Measurements from ENCODE around the gene SKAP1. TPM values are rescaled to one million over a fixed set of nuclear protein-coding genes. Genes with fewer than 3 reads are reported as not detected.

The SKAP1 gene
- total RNA-seq, 5 donors from 2014 or later (not counting 1 experiment from before 2014, with no cell fraction given): 71.5 to 142 (median 80.4) TPM

- Histone ChIP-seq H3K9me3 (no peaks in the 10 kb centered on the region), H3K27me3 (replicated peaks in 1 of 2; ENCODE audit: control insufficient read depth in 2 of 2, extremely low read depth in 1 of 2, insufficient read depth in 2 of 2, low read length in 1 of 2) (no peaks in the 10 kb centered on the region), H3K27ac (ENCODE audit: low read length) (peak overlapping the region; percentile 35), H3K4me1 (ENCODE audit: control insufficient read depth in 1 of 2, extremely low read depth in 1 of 2, insufficient read depth in 2 of 2, low read length in 2 of 2) (peaks cover 0 to 21% of the 10 kb centered on the region in 2 experiments), H3K36me3 (ENCODE audit: control insufficient read depth in 2 of 2, extremely low read depth in 1 of 2, insufficient read depth in 1 of 2, low read length in 1 of 2) (peaks cover 0 to 3% of the 10 kb centered on the region in 2 donors), H3K4me3 (ENCODE audit: control insufficient read depth in 1 of 2, extremely low read depth in 1 of 2, low read length in 1 of 2) (no peak overlapping the region)
- DNase-seq (no peak), ATAC-seq (replicated peaks in 1 of 4) (no peak)
- peaks cover 0 to 8% (median 0%) of the 10 kb centered on the region in 3 donors for H3K4me1 Mint-ChIP-seq
- no peaks in the 10 kb centered on the region for H3K27me3 Mint-ChIP-seq
- CTCF ChIA-PET: interaction anchor here (0.6 to 2.7 kb wide), 4 partner anchors 10 to 136 kb away, joined by 3 to 10 read pairs (median 3); no protein-coding TSS in a partner anchor
- no peaks in the 10 kb centered on the region for H3K36me3 Mint-ChIP-seq
- H3K9me3 Mint-ChIP-seq: no peaks in the 10 kb centered on the region
- H3K27ac Mint-ChIP-seq: no peak overlapping the region
- WGBS (ENCODE audit: insufficient coverage): 67% methylated on average over 3 of the region's 8 CpGs
- POLR2A ChIA-PET: interaction anchor here in 1 of 2 donors (0.7 kb wide), 1 partner anchor 29 kb away, joined by 3 read pairs; no protein-coding TSS in a partner anchor
- no peak overlapping the region for H3K4me3 Mint-ChIP-seq
Measured at GRCh38 chr17:48471817-48472410, 41.9 kb upstream of the SKAP1 start.

GRCh38 chr17:48470388-48471034 lies 40.5 kb upstream of the SKAP1 start:
- Histone ChIP-seq H3K27me3 (replicated peaks in 1 of 2; ENCODE audit: control insufficient read depth in 2 of 2, extremely low read depth in 1 of 2, insufficient read depth in 2 of 2, low read length in 1 of 2) (no peaks in the 10 kb centered on the region), H3K9me3 (no peaks in the 10 kb centered on the region), H3K36me3 (ENCODE audit: control insufficient read depth in 2 of 2, extremely low read depth in 1 of 2, insufficient read depth in 1 of 2, low read length in 1 of 2) (peaks cover 0 to 3% of the 10 kb centered on the region in 2 donors), H3K27ac (ENCODE audit: low read length) (no peak overlapping the region), H3K4me1 (ENCODE audit: control insufficient read depth in 1 of 2, extremely low read depth in 1 of 2, insufficient read depth in 2 of 2, low read length in 2 of 2) (peaks cover 0 to 21% of the 10 kb centered on the region in 2 experiments), H3K4me3 (ENCODE audit: control insufficient read depth in 1 of 2, extremely low read depth in 1 of 2, low read length in 1 of 2) (no peak overlapping the region)
- Mint-ChIP-seq H3K4me1 (peaks cover 0 to 8% (median 0%) of the 10 kb centered on the region in 3 donors), H3K27ac (no peak overlapping the region), H3K9me3 (no peaks in the 10 kb centered on the region), H3K4me3 (no peak overlapping the region), H3K36me3 (no peaks in the 10 kb centered on the region), H3K27me3 (no peaks in the 10 kb centered on the region)
- no peak for ATAC-seq (replicated peaks in 1 of 4)
- 71% methylated on average over 4 of the region's 6 CpGs for WGBS (ENCODE audit: insufficient coverage)
- ChIA-PET POLR2A (no interaction called here), CTCF (interaction anchor here in 1 of 2 donors (0.7 to 2.7 kb wide), 2 partner anchors 124 to 135 kb away, joined by 4 to 10 read pairs; no protein-coding TSS in a partner anchor)
- no peak for DNase-seq

GRCh38 chr17:48469227-48469626 lies 39.2 kb upstream of the SKAP1 start:
- WGBS (ENCODE audit: insufficient coverage): 80% methylated on average over 1 of the region's 3 CpGs

GRCh38 chr17:48468299-48468698 lies 38.3 kb upstream of the SKAP1 start:
- no peaks in the 10 kb centered on the region for H3K36me3 Mint-ChIP-seq
- CTCF ChIA-PET: interaction anchor here in 1 of 2 donors (1.6 kb wide), 1 partner anchor 8 kb away, joined by 6 read pairs; no protein-coding TSS in a partner anchor
- POLR2A ChIA-PET: no interaction called here

More at GRCh38 chr17:48469227-48469626, 39.2 kb upstream of the SKAP1 start:
- Histone ChIP-seq H3K4me1 (ENCODE audit: control insufficient read depth in 1 of 2, extremely low read depth in 1 of 2, insufficient read depth in 2 of 2, low read length in 2 of 2) (peaks cover 0 to 21% of the 10 kb centered on the region in 2 experiments), H3K4me3 (ENCODE audit: control insufficient read depth in 1 of 2, extremely low read depth in 1 of 2, low read length in 1 of 2) (no peak overlapping the region), H3K9me3 (no peaks in the 10 kb centered on the region), H3K36me3 (ENCODE audit: control insufficient read depth in 2 of 2, extremely low read depth in 1 of 2, insufficient read depth in 1 of 2, low read length in 1 of 2) (peaks cover 0 to 3% of the 10 kb centered on the region in 2 donors), H3K27ac (ENCODE audit: low read length) (no peak overlapping the region), H3K27me3 (replicated peaks in 1 of 2; ENCODE audit: control insufficient read depth in 2 of 2, extremely low read depth in 1 of 2, insufficient read depth in 2 of 2, low read length in 1 of 2) (no peaks in the 10 kb centered on the region)
- DNase-seq: no peak
- H3K36me3 Mint-ChIP-seq: no peaks in the 10 kb centered on the region
- H3K27ac Mint-ChIP-seq: no peak overlapping the region
- H3K9me3 Mint-ChIP-seq: no peaks in the 10 kb centered on the region
- ChIA-PET POLR2A (no interaction called here), CTCF (no interaction called here)
- H3K4me3 Mint-ChIP-seq: no peak overlapping the region
- H3K27me3 Mint-ChIP-seq: no peaks in the 10 kb centered on the region
- H3K4me1 Mint-ChIP-seq: peaks cover 0 to 8% (median 0%) of the 10 kb centered on the region in 3 donors
- no peak for ATAC-seq (replicated peaks in 1 of 4)

GRCh38 chr17:48465884-48466283 lies 35.9 kb upstream of the SKAP1 start:
- Mint-ChIP-seq H3K27me3 (peaks cover 0 to 2% of the 10 kb centered on the region in 2 donors), H3K4me1 (peaks cover 0 to 8% (median 0%) of the 10 kb centered on the region in 3 donors), H3K9me3 (no peaks in the 10 kb centered on the region), H3K27ac (no peak overlapping the region), H3K36me3 (no peaks in the 10 kb centered on the region), H3K4me3 (no peak overlapping the region)
- Histone ChIP-seq H3K27me3 (replicated peaks in 1 of 2; ENCODE audit: control insufficient read depth in 2 of 2, extremely low read depth in 1 of 2, insufficient read depth in 2 of 2, low read length in 1 of 2) (no peaks in the 10 kb centered on the region), H3K4me3 (ENCODE audit: control insufficient read depth in 1 of 2, extremely low read depth in 1 of 2, low read length in 1 of 2) (no peak overlapping the region), H3K36me3 (ENCODE audit: control insufficient read depth in 2 of 2, extremely low read depth in 1 of 2, insufficient read depth in 1 of 2, low read length in 1 of 2) (no peaks in the 10 kb centered on the region), H3K4me1 (ENCODE audit: control insufficient read depth in 1 of 2, extremely low read depth in 1 of 2, insufficient read depth in 2 of 2, low read length in 2 of 2) (peaks cover 0 to under 1% of the 10 kb centered on the region in 2 experiments), H3K27ac (ENCODE audit: low read length) (no peak overlapping the region), H3K9me3 (no peaks in the 10 kb centered on the region)
- no CpG with 5 or more reads among the region's 2 CpGs for WGBS (ENCODE audit: insufficient coverage)
- DNase-seq (no peak), ATAC-seq (replicated peaks in 1 of 4) (no peak)
- POLR2A ChIA-PET: interaction anchor here in 1 of 2 donors (0.6 kb wide), 1 partner anchor 27 kb away, joined by 4 read pairs; no protein-coding TSS in a partner anchor
- CTCF ChIA-PET: no interaction called here

More at GRCh38 chr17:48468299-48468698, 38.3 kb upstream of the SKAP1 start:
- Histone ChIP-seq H3K4me1 (ENCODE audit: control insufficient read depth in 1 of 2, extremely low read depth in 1 of 2, insufficient read depth in 2 of 2, low read length in 2 of 2) (peaks cover 0 to 21% of the 10 kb centered on the region in 2 experiments), H3K27ac (ENCODE audit: low read length) (no peak overlapping the region), H3K9me3 (no peaks in the 10 kb centered on the region), H3K27me3 (replicated peaks in 1 of 2; ENCODE audit: control insufficient read depth in 2 of 2, extremely low read depth in 1 of 2, insufficient read depth in 2 of 2, low read length in 1 of 2) (no peaks in the 10 kb centered on the region), H3K36me3 (ENCODE audit: control insufficient read depth in 2 of 2, extremely low read depth in 1 of 2, insufficient read depth in 1 of 2, low read length in 1 of 2) (peaks cover 0 to 3% of the 10 kb centered on the region in 2 donors), H3K4me3 (ENCODE audit: control insufficient read depth in 1 of 2, extremely low read depth in 1 of 2, low read length in 1 of 2) (no peak overlapping the region)
- Mint-ChIP-seq H3K9me3 (no peaks in the 10 kb centered on the region), H3K27ac (no peak overlapping the region), H3K4me1 (peaks cover 0 to 8% (median 0%) of the 10 kb centered on the region in 3 donors), H3K4me3 (no peak overlapping the region), H3K27me3 (no peaks in the 10 kb centered on the region)
- DNase-seq (no peak), ATAC-seq (replicated peaks in 1 of 4) (no peak)
- 100% methylated on average over 2 of the region's 4 CpGs for WGBS (ENCODE audit: insufficient coverage)

- no peak overlapping the region for H3K27ac Mint-ChIP-seq
- peaks cover 0 to 2% of the 10 kb centered on the region in 2 donors for H3K27me3 Mint-ChIP-seq
- no peaks in the 10 kb centered on the region for H3K9me3 ChIP-seq
- ChIA-PET POLR2A (no interaction called here), CTCF (interaction anchor here in 1 of 2 donors (1.6 kb wide), 1 partner anchor 128 kb away, joined by 3 read pairs; no protein-coding TSS in a partner anchor)
- H3K4me1 Mint-ChIP-seq: peaks cover 2 to 8% (median 4%) of the 10 kb centered on the region in 3 donors
- WGBS (ENCODE audit: insufficient coverage): no CpG with 5 or more reads among the region's 4 CpGs
- DNase-seq (no peak), ATAC-seq (replicated peaks in 1 of 4) (no peak)
- no peaks in the 10 kb centered on the region for H3K36me3 ChIP-seq (ENCODE audit: control insufficient read depth in 2 of 2, extremely low read depth in 1 of 2, insufficient read depth in 1 of 2, low read length in 1 of 2)
- no peak overlapping the region for H3K4me3 Mint-ChIP-seq
- no peaks in the 10 kb centered on the region for H3K9me3 Mint-ChIP-seq
- H3K27ac ChIP-seq (ENCODE audit: low read length): no peak overlapping the region
- no peaks in the 10 kb centered on the region for H3K36me3 Mint-ChIP-seq
- no peak overlapping the region for H3K4me3 ChIP-seq (ENCODE audit: control insufficient read depth in 1 of 2, extremely low read depth in 1 of 2, low read length in 1 of 2)
- no peaks in the 10 kb centered on the region for H3K4me1 ChIP-seq (ENCODE audit: control insufficient read depth in 1 of 2, extremely low read depth in 1 of 2, insufficient read depth in 2 of 2, low read length in 2 of 2)
- no peaks in the 10 kb centered on the region for H3K27me3 ChIP-seq (replicated peaks in 1 of 2; ENCODE audit: control insufficient read depth in 2 of 2, extremely low read depth in 1 of 2, insufficient read depth in 2 of 2, low read length in 1 of 2)
Measured at GRCh38 chr17:48463526-48463925, 33.5 kb upstream of the SKAP1 start.

Measured in T-cell (primary cell).